ENCODE measurements around the gene ERO1A.

DNA sequence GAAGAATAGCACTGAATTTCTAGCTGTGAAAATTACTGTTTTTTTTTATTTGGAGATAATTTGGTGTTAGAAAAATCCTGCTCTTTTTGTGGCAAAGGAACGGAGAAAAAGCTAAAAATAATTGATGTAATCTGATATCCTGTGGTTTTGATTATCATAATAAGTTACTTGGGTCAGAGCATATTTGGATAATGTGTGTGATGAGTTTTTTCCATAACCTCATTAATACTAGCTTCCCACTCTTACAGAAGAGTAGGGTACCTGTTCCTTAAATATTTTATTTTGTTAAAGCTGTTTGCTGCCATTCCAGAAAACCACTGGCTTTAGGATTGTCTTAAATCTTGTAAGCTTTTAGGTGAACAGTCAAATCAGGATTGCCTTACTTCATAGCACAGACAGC is 16.3 kb upstream of the ERO1A start:
- TF ChIP-seq RBBP5 (IDR thresholded peaks at IDR 0.05; ENCODE audit: borderline replicate concordance, insufficient read depth, low read length, poor library complexity, severe bottlenecking) (no peak), TEAD4 (IDR thresholded peaks at IDR 0.05; ENCODE audit: low read length) (no peak), TEAD4 (CRISPR knock-in tag; IDR thresholded peaks at IDR 0.05; ENCODE audit: borderline replicate concordance) (no peak), YY1 (IDR thresholded peaks at IDR 0.05; ENCODE audit: borderline replicate concordance in 1 of 3, control insufficient read depth in 1 of 3, extremely low read depth in 1 of 3, insufficient read depth in 3 of 3, insufficient read length in 1 of 3, insufficient replicate concordance in 2 of 3, low read depth in 1 of 3, low read length in 2 of 3) (no peak), SMARCE1 (IDR thresholded peaks at IDR 0.05) (no peak), CEBPB (tag; IDR thresholded peaks at IDR 0.05) (no peak), NCOA2 (IDR thresholded peaks at IDR 0.05; ENCODE audit: partially characterized antibody in 2 of 2) (no peak), TAF15 (IDR thresholded peaks at IDR 0.05; ENCODE audit: low read depth, low read length) (no peak), FOXK1 (CRISPR knock-in tag; IDR thresholded peaks at IDR 0.05; ENCODE audit: borderline replicate concordance) (no peak), SPI1 (IDR thresholded peaks at IDR 0.05; ENCODE audit: borderline replicate concordance, low read depth, low read length) (no peak)
- TF ChIP-seq, protein P1, sequence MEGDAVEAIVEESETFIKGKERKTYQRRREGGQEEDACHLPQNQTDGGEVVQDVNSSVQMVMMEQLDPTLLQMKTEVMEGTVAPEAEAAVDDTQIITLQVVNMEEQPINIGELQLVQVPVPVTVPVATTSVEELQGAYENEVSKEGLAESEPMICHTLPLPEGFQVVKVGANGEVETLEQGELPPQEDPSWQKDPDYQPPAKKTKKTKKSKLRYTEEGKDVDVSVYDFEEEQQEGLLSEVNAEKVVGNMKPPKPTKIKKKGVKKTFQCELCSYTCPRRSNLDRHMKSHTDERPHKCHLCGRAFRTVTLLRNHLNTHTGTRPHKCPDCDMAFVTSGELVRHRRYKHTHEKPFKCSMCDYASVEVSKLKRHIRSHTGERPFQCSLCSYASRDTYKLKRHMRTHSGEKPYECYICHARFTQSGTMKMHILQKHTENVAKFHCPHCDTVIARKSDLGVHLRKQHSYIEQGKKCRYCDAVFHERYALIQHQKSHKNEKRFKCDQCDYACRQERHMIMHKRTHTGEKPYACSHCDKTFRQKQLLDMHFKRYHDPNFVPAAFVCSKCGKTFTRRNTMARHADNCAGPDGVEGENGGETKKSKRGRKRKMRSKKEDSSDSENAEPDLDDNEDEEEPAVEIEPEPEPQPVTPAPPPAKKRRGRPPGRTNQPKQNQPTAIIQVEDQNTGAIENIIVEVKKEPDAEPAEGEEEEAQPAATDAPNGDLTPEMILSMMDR (IDR thresholded peaks at IDR 0.05 in 2 of 3, conservative IDR thresholded peaks at IDR 0.05 in 1 of 3; ENCODE audit: insufficient read depth in 2 of 3, low read depth in 1 of 3, low read length in 3 of 3), result no peak
- TF ChIP-seq, protein P2, sequence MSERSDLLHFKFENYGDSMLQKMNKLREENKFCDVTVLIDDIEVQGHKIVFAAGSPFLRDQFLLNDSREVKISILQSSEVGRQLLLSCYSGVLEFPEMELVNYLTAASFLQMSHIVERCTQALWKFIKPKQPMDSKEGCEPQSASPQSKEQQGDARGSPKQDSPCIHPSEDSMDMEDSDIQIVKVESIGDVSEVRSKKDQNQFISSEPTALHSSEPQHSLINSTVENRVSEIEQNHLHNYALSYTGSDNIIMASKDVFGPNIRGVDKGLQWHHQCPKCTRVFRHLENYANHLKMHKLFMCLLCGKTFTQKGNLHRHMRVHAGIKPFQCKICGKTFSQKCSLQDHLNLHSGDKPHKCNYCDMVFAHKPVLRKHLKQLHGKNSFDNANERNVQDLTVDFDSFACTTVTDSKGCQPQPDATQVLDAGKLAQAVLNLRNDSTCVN (CRISPR knock-in tag; IDR thresholded peaks at IDR 0.05), result no peak

Data from K562 (cell line).